ENCODE data around the gene SUMF1.

- TF ChIP-seq, protein P1, sequence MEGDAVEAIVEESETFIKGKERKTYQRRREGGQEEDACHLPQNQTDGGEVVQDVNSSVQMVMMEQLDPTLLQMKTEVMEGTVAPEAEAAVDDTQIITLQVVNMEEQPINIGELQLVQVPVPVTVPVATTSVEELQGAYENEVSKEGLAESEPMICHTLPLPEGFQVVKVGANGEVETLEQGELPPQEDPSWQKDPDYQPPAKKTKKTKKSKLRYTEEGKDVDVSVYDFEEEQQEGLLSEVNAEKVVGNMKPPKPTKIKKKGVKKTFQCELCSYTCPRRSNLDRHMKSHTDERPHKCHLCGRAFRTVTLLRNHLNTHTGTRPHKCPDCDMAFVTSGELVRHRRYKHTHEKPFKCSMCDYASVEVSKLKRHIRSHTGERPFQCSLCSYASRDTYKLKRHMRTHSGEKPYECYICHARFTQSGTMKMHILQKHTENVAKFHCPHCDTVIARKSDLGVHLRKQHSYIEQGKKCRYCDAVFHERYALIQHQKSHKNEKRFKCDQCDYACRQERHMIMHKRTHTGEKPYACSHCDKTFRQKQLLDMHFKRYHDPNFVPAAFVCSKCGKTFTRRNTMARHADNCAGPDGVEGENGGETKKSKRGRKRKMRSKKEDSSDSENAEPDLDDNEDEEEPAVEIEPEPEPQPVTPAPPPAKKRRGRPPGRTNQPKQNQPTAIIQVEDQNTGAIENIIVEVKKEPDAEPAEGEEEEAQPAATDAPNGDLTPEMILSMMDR (conservative IDR thresholded peaks at IDR 0.05; ENCODE audit: low read depth, low read length): peak; percentile 93
- TF ChIP-seq EZH2 (IDR thresholded peaks at IDR 0.05; ENCODE audit: low read length, unreplicated experiment) (no peak), EZH2phosphoT487 (IDR thresholded peaks at IDR 0.05; ENCODE audit: borderline replicate concordance, low read length) (no peak)
Observed at GRCh38 chr3:4350789-4351163, 116.3 kb downstream of the SUMF1 start.

Measured in PC-3 (cell line).